Measurements from ENCODE around the gene SRPK2.

SRPK2 gene

DNA sequence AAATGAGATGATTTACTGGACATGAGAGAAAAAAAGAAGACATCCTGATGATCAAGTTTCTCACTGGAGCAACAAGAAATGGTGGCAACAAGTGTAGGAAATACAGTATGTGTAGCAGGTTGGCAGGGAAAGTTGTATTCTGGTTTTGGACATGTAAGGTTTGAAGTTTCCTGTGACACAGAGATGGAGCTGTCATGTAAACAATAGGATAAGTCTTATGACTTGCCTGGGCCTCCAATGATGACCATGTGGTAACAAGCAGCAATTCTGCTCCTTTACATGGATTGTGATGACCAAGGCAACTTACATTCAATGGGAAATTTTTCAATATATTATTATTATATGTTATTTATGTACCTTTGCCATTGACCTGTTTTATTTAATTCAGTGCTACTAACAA, 249.3 kb downstream of the SRPK2 start:
- Histone ChIP-seq H2AFZ (ENCODE audit: low read length) (no peak overlapping the region), H3K4me2 (ENCODE audit: low read length) (no peak overlapping the region), H3K27ac (ENCODE audit: low read depth, low read length, poor library complexity, severe bottlenecking) (no peak overlapping the region), H3K9ac (ENCODE audit: low read length) (no peak overlapping the region), H3K79me2 (ENCODE audit: insufficient read depth, low read length) (no peaks in the 10 kb centered on the region), H3K9me2 (ENCODE audit: low read depth, low read length) (no peaks in the 10 kb centered on the region), H3K4me3 (ENCODE audit: low read depth, low read length, poor library complexity, severe bottlenecking) (no peak overlapping the region), H3K9me3 (ENCODE audit: low read length) (no peaks in the 10 kb centered on the region), H3K36me3 (ENCODE audit: insufficient read depth, low read length) (peaks cover 9% of the 10 kb centered on the region; the same call in 1 of the 2 replicates), H4K20me1 (ENCODE audit: insufficient read depth, low read length) (no peaks in the 10 kb centered on the region), H3K27me3 (ENCODE audit: insufficient read depth, low read length) (no peaks in the 10 kb centered on the region), H3F3A (ENCODE audit: insufficient read depth, low read length) (no peaks in the 10 kb centered on the region), H3K4me1 (ENCODE audit: insufficient read depth, low read length, severe bottlenecking) (no peaks in the 10 kb centered on the region)
- TF ChIP-seq, protein P1, sequence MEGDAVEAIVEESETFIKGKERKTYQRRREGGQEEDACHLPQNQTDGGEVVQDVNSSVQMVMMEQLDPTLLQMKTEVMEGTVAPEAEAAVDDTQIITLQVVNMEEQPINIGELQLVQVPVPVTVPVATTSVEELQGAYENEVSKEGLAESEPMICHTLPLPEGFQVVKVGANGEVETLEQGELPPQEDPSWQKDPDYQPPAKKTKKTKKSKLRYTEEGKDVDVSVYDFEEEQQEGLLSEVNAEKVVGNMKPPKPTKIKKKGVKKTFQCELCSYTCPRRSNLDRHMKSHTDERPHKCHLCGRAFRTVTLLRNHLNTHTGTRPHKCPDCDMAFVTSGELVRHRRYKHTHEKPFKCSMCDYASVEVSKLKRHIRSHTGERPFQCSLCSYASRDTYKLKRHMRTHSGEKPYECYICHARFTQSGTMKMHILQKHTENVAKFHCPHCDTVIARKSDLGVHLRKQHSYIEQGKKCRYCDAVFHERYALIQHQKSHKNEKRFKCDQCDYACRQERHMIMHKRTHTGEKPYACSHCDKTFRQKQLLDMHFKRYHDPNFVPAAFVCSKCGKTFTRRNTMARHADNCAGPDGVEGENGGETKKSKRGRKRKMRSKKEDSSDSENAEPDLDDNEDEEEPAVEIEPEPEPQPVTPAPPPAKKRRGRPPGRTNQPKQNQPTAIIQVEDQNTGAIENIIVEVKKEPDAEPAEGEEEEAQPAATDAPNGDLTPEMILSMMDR (IDR thresholded peaks at IDR 0.05; ENCODE audit: low read length): no peak
- no peak for TF ChIP-seq EZH2 (IDR thresholded peaks at IDR 0.05; ENCODE audit: borderline replicate concordance, low read length)

DNA sequence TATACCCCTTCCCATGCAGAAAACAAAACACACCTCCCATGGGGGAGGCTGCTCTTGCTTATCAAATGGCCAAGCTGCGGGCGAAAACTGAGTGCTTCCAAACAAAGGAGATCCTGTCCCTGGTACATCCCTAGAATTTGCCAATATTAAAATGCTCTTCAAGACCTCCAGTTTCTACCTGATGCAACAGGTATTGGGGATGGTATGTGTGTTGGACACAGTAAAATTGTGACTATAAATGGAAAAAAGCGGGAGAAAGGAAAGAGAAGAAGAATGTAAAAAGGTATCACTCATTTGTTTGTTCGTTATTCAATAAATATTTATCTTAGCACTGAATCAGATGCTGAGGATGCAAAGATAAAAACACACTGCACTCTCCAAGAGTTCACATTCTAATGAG, 250.8 kb downstream of the SRPK2 start:
- H4K20me1 ChIP-seq (ENCODE audit: insufficient read depth, low read length): no peaks in the 10 kb centered on the region
- H3K36me3 ChIP-seq (ENCODE audit: insufficient read depth, low read length): peaks cover 9% of the 10 kb centered on the region; the same call in 1 of the 2 replicates
- H2AFZ ChIP-seq (ENCODE audit: low read length): no peak overlapping the region
- H3K4me1 ChIP-seq (ENCODE audit: insufficient read depth, low read length, severe bottlenecking): no peaks in the 10 kb centered on the region
- H3K9me3 ChIP-seq (ENCODE audit: low read length): no peaks in the 10 kb centered on the region
- no peaks in the 10 kb centered on the region for H3K27me3 ChIP-seq (ENCODE audit: insufficient read depth, low read length)
- H3K4me2 ChIP-seq (ENCODE audit: low read length): no peak overlapping the region
- no peak overlapping the region for H3K9ac ChIP-seq (ENCODE audit: low read length)
- H3K79me2 ChIP-seq (ENCODE audit: insufficient read depth, low read length): no peaks in the 10 kb centered on the region
- H3F3A ChIP-seq (ENCODE audit: insufficient read depth, low read length): no peaks in the 10 kb centered on the region
- no peak for TF ChIP-seq EZH2 (IDR thresholded peaks at IDR 0.05; ENCODE audit: borderline replicate concordance, low read length)
- TF ChIP-seq, protein P1 (IDR thresholded peaks at IDR 0.05; ENCODE audit: low read length): no peak
- no peak overlapping the region for H3K4me3 ChIP-seq (ENCODE audit: low read depth, low read length, poor library complexity, severe bottlenecking)
- no peaks in the 10 kb centered on the region for H3K9me2 ChIP-seq (ENCODE audit: low read depth, low read length)
- H3K27ac ChIP-seq (ENCODE audit: low read depth, low read length, poor library complexity, severe bottlenecking): no peak overlapping the region

DNA sequence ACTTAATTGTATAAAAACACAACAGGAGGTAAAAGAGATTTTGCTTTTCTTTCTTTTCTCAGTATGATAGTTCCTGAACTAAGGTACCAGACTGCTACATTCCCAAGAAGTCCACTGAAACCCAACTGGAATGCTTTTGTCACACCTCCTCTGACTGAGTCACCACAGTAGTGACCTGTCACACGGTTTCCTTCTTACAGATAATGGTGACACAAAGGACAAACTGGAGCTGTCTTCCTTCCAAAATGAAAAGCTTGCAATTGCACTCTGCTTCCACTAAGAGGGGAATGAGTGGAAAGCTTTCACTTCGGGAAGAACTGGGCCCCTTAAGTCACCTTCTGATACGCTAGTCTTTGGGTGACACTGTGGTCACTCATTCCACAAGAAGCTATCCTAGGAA, 252.5 kb downstream of the SRPK2 start:
- no peaks in the 10 kb centered on the region for H4K20me1 ChIP-seq (ENCODE audit: insufficient read depth, low read length)

More for the DNA sequence above, 252.5 kb downstream of the SRPK2 start:
- no peaks in the 10 kb centered on the region for H3K9me3 ChIP-seq (ENCODE audit: low read length)
- H3K36me3 ChIP-seq (ENCODE audit: insufficient read depth, low read length): no peaks in the 10 kb centered on the region; the same call in 1 of the 2 replicates
- H3F3A ChIP-seq (ENCODE audit: insufficient read depth, low read length): no peaks in the 10 kb centered on the region
- no peak overlapping the region for H3K4me3 ChIP-seq (ENCODE audit: low read depth, low read length, poor library complexity, severe bottlenecking)
- no peaks in the 10 kb centered on the region for H3K4me1 ChIP-seq (ENCODE audit: insufficient read depth, low read length, severe bottlenecking)
- no peaks in the 10 kb centered on the region for H3K27me3 ChIP-seq (ENCODE audit: insufficient read depth, low read length)
- no peak overlapping the region for H2AFZ ChIP-seq (ENCODE audit: low read length)
- H3K9ac ChIP-seq (ENCODE audit: low read length): no peak overlapping the region
- H3K27ac ChIP-seq (ENCODE audit: low read depth, low read length, poor library complexity, severe bottlenecking): no peak overlapping the region
- TF ChIP-seq EZH2 (IDR thresholded peaks at IDR 0.05; ENCODE audit: borderline replicate concordance, low read length): no peak
- TF ChIP-seq, protein P1 (IDR thresholded peaks at IDR 0.05; ENCODE audit: low read length): no peak; the same call in 1 of the 2 replicates
- no peaks in the 10 kb centered on the region for H3K9me2 ChIP-seq (ENCODE audit: low read depth, low read length)
- H3K4me2 ChIP-seq (ENCODE audit: low read length): no peak overlapping the region
- H3K79me2 ChIP-seq (ENCODE audit: insufficient read depth, low read length): no peaks in the 10 kb centered on the region

All from OCI-LY1 (cell line).